ENCODE data around the gene SETSIP. TPM values are rescaled to one million over a fixed set of nuclear protein-coding genes. Genes with fewer than 3 reads are reported as not detected.

SETSIP gene
- total and polyA plus RNA-seq, 2 donors (not counting 1 experiment from before 2014, with no cell fraction given), result not detected

- WGBS (ENCODE audit: insufficient coverage), result no CpG with 5 or more reads among the region's 1 CpG
- H3K79me2 ChIP-seq (ENCODE audit: control insufficient read depth, insufficient read depth, low read length), result no peaks in the 10 kb centered on the region
- intact Hi-C loops (cut with micrococcal nuclease), result no loop called here
- H2AFZ ChIP-seq (ENCODE audit: insufficient read depth, low read depth, low read length, poor library complexity, severe bottlenecking), result no peak overlapping the region
- TF ChIP-seq EZH2 (IDR thresholded peaks at IDR 0.05; ENCODE audit: borderline replicate concordance, insufficient read depth, low read depth, low read length, poor library complexity, severe bottlenecking), result no peak
- TF ChIP-seq CTCF (IDR thresholded peaks at IDR 0.05), result no peak
- H3K36me3 ChIP-seq (replicated peaks in 1 of 2; ENCODE audit: control extremely low read depth in 1 of 2, control insufficient read depth in 1 of 2, extremely low read depth in 1 of 2, insufficient read depth in 2 of 2, low read length in 1 of 2), result no peaks in the 10 kb centered on the region
- no peak overlapping the region for H3K27ac ChIP-seq (ENCODE audit: low read length in 2 of 2)
- H4K20me1 ChIP-seq (ENCODE audit: control insufficient read depth, insufficient read depth, low read length, poor library complexity, severe bottlenecking), result no peaks in the 10 kb centered on the region
- no peak overlapping the region for H3K27ac Mint-ChIP-seq
- H3K4me1 Mint-ChIP-seq, result no peaks in the 10 kb centered on the region
- H3K4me3 ChIP-seq (ENCODE audit: control extremely low read depth in 1 of 5, extremely low read depth in 1 of 5, insufficient read depth in 1 of 5, low read depth in 2 of 5, low read length in 4 of 5), result no peak overlapping the region
- ChIA-PET POLR2A (no interaction called here), CTCF (no interaction called here)
- no peaks in the 10 kb centered on the region for H3K27me3 ChIP-seq (replicated peaks in 1 of 4; ENCODE audit: control extremely low read depth in 1 of 4, control insufficient read depth in 3 of 4, insufficient read depth in 4 of 4, low read length in 3 of 4)
- H3K4me3 Mint-ChIP-seq, result no peak overlapping the region
- ATAC-seq (ENCODE audit: low read depth), result no peak
- H3K9me3 ChIP-seq (ENCODE audit: control extremely low read depth in 1 of 3, control insufficient read depth in 2 of 3, insufficient read depth in 1 of 3, low read length in 2 of 3), result no peaks in the 10 kb centered on the region
- H3K9ac ChIP-seq (ENCODE audit: low read length), result no peak overlapping the region
- H3K4me1 ChIP-seq (ENCODE audit: control insufficient read depth in 2 of 2, insufficient read depth in 2 of 2, low read length in 2 of 2), result no peaks in the 10 kb centered on the region
- no peaks in the 10 kb centered on the region for H3K27me3 Mint-ChIP-seq
- no peaks in the 10 kb centered on the region for H3K9me3 Mint-ChIP-seq (ENCODE audit: insufficient read depth)
- no peak overlapping the region for H3K4me2 ChIP-seq (replicated peaks; ENCODE audit: low read depth, low read length, poor library complexity, severe bottlenecking)
- no peak for DNase-seq
These were observed 19.4 kb upstream of the SETSIP start for GRCh38 chr1:92094595-92094994.

- Histone ChIP-seq H3K4me1 (ENCODE audit: control insufficient read depth in 2 of 2, insufficient read depth in 2 of 2, low read length in 2 of 2) (no peaks in the 10 kb centered on the region), H3K79me2 (ENCODE audit: control insufficient read depth, insufficient read depth, low read length) (no peaks in the 10 kb centered on the region), H2AFZ (ENCODE audit: insufficient read depth, low read depth, low read length, poor library complexity, severe bottlenecking) (no peak overlapping the region), H3K27me3 (replicated peaks in 1 of 4; ENCODE audit: control extremely low read depth in 1 of 4, control insufficient read depth in 3 of 4, insufficient read depth in 4 of 4, low read length in 3 of 4) (no peaks in the 10 kb centered on the region), H3K9me3 (ENCODE audit: control extremely low read depth in 1 of 3, control insufficient read depth in 2 of 3, insufficient read depth in 1 of 3, low read length in 2 of 3) (no peaks in the 10 kb centered on the region), H3K27ac (ENCODE audit: low read length in 2 of 2) (no peak overlapping the region), H3K9ac (ENCODE audit: low read length) (no peak overlapping the region), H3K4me3 (ENCODE audit: control extremely low read depth in 1 of 5, extremely low read depth in 1 of 5, insufficient read depth in 1 of 5, low read depth in 2 of 5, low read length in 4 of 5) (no peak overlapping the region), H3K4me2 (replicated peaks; ENCODE audit: low read depth, low read length, poor library complexity, severe bottlenecking) (no peak overlapping the region), H4K20me1 (ENCODE audit: control insufficient read depth, insufficient read depth, low read length, poor library complexity, severe bottlenecking) (no peaks in the 10 kb centered on the region), H3K36me3 (replicated peaks in 1 of 2; ENCODE audit: control extremely low read depth in 1 of 2, control insufficient read depth in 1 of 2, extremely low read depth in 1 of 2, insufficient read depth in 2 of 2, low read length in 1 of 2) (no peaks in the 10 kb centered on the region)
- ChIA-PET POLR2A (no interaction called here), CTCF (no interaction called here)
- 96% methylated on average over 2 of the region's 2 CpGs for WGBS (ENCODE audit: insufficient coverage)
- no peak for TF ChIP-seq EZH2 (IDR thresholded peaks at IDR 0.05; ENCODE audit: borderline replicate concordance, insufficient read depth, low read depth, low read length, poor library complexity, severe bottlenecking)
- TF ChIP-seq CTCF (IDR thresholded peaks at IDR 0.05), result no peak
- DNase-seq (no peak), ATAC-seq (ENCODE audit: low read depth) (no peak)
- H3K27me3 Mint-ChIP-seq, result no peaks in the 10 kb centered on the region
- no peak overlapping the region for H3K27ac Mint-ChIP-seq
- H3K4me3 Mint-ChIP-seq, result no peak overlapping the region
- intact Hi-C loops (cut with micrococcal nuclease), result no loop called here
- no peaks in the 10 kb centered on the region for H3K4me1 Mint-ChIP-seq
- no peaks in the 10 kb centered on the region for H3K9me3 Mint-ChIP-seq (ENCODE audit: insufficient read depth)
These were observed 18.9 kb upstream of the SETSIP start for GRCh38 chr1:92094090-92094489.

Measured in B cell (primary cell).